HCT116 (cell line): Measurements from ENCODE around the gene SLC46A3.

Experiments used
- CEBPB ChIP-seq: IDR thresholded peaks from 2 replicates; pipeline ENCODE4 v1.6.1; 2012; ENCODE audit warnings: low read depth
- EZH2 ChIP-seq: fragments of 200-600 bp; sonication (generic); IDR thresholded peaks from 2 replicates; pipeline ENCODE4 v1.6.1; 2017; ENCODE audit warnings: antibody characterized with exemption, mixed run types
- POLR2A ChIP-seq: IDR thresholded peaks from 2 replicates; pipeline ENCODE4 v1.7.0; 2011; ENCODE audit warnings: borderline replicate concordance; ENCODE audit not compliant: insufficient read depth, insufficient read length; ENCODE audit errors: extremely low read depth
- POLR2AphosphoS5 ChIP-seq: IDR thresholded peaks from 2 replicates; pipeline ENCODE4 v1.6.1; 2011; ENCODE audit warnings: mild to moderate bottlenecking, low read depth, low read length, moderate library complexity
- RAD21 ChIP-seq: IDR thresholded peaks from 2 replicates; pipeline ENCODE4 v1.6.1; 2012; ENCODE audit warnings: low read depth, mild to moderate bottlenecking
- TCF7L2 ChIP-seq: IDR thresholded peaks from 2 replicates; pipeline ENCODE4 v1.7.0; 2011; ENCODE audit warnings: borderline replicate concordance, inconsistent platforms; ENCODE audit not compliant: insufficient read depth, insufficient read length; ENCODE audit errors: extremely low read depth
- ZFX ChIP-seq: fragments of 450-650 bp; IDR thresholded peaks from 2 replicates; pipeline ENCODE4 v1.6.1; 2017
- TF ChIP-seq, protein P1 (sequence below), 3 experiments: fragments of 200-600 bp in 1 of 3; sonication (generic) in 1 of 3; IDR thresholded peaks in 2 of 3; conservative IDR thresholded peaks in 1 of 3; 2 replicates each; pipeline ENCODE4 v1.5.1; 2012 to 2017; ENCODE audit warnings: low read depth in 2 of 3, low read length in 2 of 3, antibody characterized with exemption in 1 of 3, borderline replicate concordance in 1 of 3, control low read depth in 1 of 3, mild to moderate bottlenecking in 1 of 3, mixed read lengths in 1 of 3, mixed run types in 1 of 3, moderate library complexity in 1 of 3; ENCODE audit not compliant: insufficient read depth in 1 of 3
- TF ChIP-seq, protein P2 (sequence below): IDR thresholded peaks from 2 replicates; pipeline ENCODE4 v1.6.1; 2012; ENCODE audit warnings: low read depth
- TF ChIP-seq, protein P3 (sequence below): IDR thresholded peaks from 2 replicates; pipeline ENCODE4 v1.6.1; 2012

DNA sequence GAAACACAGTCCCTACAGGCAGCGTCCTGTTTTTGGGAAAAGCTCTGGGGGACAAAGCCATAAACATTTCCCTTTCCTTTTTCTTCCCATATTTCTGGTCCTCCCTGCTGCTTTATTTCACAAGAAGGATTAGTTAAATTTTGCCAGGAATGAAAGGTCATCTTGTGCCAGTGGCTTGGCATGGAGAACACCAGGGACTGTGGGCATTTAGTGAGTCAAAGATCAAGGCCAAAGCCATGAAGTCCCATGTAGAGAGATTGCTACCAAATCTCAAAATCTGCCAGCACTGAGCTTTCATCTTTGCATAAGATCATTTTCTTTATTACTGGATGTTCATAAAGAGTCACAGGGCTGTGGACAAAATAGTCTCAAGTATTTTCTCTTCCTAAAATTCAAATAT, 29.1 kb upstream of the SLC46A3 start:
- TF ChIP-seq, protein P1, sequence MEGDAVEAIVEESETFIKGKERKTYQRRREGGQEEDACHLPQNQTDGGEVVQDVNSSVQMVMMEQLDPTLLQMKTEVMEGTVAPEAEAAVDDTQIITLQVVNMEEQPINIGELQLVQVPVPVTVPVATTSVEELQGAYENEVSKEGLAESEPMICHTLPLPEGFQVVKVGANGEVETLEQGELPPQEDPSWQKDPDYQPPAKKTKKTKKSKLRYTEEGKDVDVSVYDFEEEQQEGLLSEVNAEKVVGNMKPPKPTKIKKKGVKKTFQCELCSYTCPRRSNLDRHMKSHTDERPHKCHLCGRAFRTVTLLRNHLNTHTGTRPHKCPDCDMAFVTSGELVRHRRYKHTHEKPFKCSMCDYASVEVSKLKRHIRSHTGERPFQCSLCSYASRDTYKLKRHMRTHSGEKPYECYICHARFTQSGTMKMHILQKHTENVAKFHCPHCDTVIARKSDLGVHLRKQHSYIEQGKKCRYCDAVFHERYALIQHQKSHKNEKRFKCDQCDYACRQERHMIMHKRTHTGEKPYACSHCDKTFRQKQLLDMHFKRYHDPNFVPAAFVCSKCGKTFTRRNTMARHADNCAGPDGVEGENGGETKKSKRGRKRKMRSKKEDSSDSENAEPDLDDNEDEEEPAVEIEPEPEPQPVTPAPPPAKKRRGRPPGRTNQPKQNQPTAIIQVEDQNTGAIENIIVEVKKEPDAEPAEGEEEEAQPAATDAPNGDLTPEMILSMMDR (IDR thresholded peaks at IDR 0.05 in 2 of 3, conservative IDR thresholded peaks at IDR 0.05 in 1 of 3; ENCODE audit: borderline replicate concordance in 1 of 3, insufficient read depth in 1 of 3, low read depth in 2 of 3, low read length in 2 of 3) = no peak
- no peak for TF ChIP-seq POLR2A
- TF ChIP-seq RAD21 = no peak
- TF ChIP-seq EZH2 = no peak
- TF ChIP-seq, protein P2, sequence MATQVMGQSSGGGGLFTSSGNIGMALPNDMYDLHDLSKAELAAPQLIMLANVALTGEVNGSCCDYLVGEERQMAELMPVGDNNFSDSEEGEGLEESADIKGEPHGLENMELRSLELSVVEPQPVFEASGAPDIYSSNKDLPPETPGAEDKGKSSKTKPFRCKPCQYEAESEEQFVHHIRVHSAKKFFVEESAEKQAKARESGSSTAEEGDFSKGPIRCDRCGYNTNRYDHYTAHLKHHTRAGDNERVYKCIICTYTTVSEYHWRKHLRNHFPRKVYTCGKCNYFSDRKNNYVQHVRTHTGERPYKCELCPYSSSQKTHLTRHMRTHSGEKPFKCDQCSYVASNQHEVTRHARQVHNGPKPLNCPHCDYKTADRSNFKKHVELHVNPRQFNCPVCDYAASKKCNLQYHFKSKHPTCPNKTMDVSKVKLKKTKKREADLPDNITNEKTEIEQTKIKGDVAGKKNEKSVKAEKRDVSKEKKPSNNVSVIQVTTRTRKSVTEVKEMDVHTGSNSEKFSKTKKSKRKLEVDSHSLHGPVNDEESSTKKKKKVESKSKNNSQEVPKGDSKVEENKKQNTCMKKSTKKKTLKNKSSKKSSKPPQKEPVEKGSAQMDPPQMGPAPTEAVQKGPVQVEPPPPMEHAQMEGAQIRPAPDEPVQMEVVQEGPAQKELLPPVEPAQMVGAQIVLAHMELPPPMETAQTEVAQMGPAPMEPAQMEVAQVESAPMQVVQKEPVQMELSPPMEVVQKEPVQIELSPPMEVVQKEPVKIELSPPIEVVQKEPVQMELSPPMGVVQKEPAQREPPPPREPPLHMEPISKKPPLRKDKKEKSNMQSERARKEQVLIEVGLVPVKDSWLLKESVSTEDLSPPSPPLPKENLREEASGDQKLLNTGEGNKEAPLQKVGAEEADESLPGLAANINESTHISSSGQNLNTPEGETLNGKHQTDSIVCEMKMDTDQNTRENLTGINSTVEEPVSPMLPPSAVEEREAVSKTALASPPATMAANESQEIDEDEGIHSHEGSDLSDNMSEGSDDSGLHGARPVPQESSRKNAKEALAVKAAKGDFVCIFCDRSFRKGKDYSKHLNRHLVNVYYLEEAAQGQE = no peak
- TF ChIP-seq CEBPB = no peak
- TF ChIP-seq ZFX = no peak
- no peak for TF ChIP-seq POLR2AphosphoS5
- TF ChIP-seq TCF7L2 = no peak
- TF ChIP-seq, protein P3, sequence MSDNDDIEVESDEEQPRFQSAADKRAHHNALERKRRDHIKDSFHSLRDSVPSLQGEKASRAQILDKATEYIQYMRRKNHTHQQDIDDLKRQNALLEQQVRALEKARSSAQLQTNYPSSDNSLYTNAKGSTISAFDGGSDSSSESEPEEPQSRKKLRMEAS = no peak
